Head of caudate nucleus (tissue), 42 donors: ENCODE measurements around the gene PRPH.

Experiments
- DNase-seq, 42 donors: peaks; one replicate each; pipeline versions ENCODE4 v3.0.0 to v3.0.0-alpha.2; 2020 to 2021; ENCODE audit warnings: mixed read lengths in 7 of 42
- intact Hi-C: fragments of 100-400 bp; cut with DNase I; formaldehyde crosslinking; loops from one replicate; pipeline ENCODE4 v1.15.0; 2022

PRPH gene

GRCh38 chr12:49340971-49341776 lies 46.2 kb downstream of the PRPH start:
- DNase-seq = peak in 1 of 42 donors; percentile 41
- intact Hi-C loops = no loop called here

- intact Hi-C loops = no loop called here
- peak in 2 of 42 donors; percentile 37 to 47 for DNase-seq
These were observed 46.8 kb downstream of the PRPH start for GRCh38 chr12:49341777-49342065.

- DNase-seq = peak; percentile 53 to 90 (median 78)
- intact Hi-C loops = no loop called here
These were observed 47.3 kb downstream of the PRPH start for GRCh38 chr12:49342066-49342913.

- intact Hi-C loops = no loop called here
These were observed 48.2 kb downstream of the PRPH start for GRCh38 chr12:49342914-49343731.

GRCh38 chr12:49344486-49345050 lies 49.6 kb downstream of the PRPH start:
- DNase-seq = peak in 6 of 42 donors; percentile 3 to 32 (median 18)
- intact Hi-C loops = no loop called here

More at GRCh38 chr12:49342914-49343731, 48.2 kb downstream of the PRPH start:
- DNase-seq = peak in 15 of 42 donors; percentile 7 to 61 (median 37)

- intact Hi-C loops = no loop called here
- peak in 15 of 42 donors; percentile 8 to 64 (median 40) for DNase-seq
These were observed 50.3 kb downstream of the PRPH start for GRCh38 chr12:49345051-49345824.

- intact Hi-C loops = no loop called here
- DNase-seq = peak in 8 of 42 donors; percentile 3 to 42 (median 14)
These were observed 51.1 kb downstream of the PRPH start for GRCh38 chr12:49345825-49346658.

GRCh38 chr12:49346659-49347310 lies 51.8 kb downstream of the PRPH start, which contains the start of gene DNAJC22:
DNAJC22 (plus strand) TSS chr12:49346888; CDS start chr12:49348873, 1,985 bp downstream.
- intact Hi-C loops = no loop called here

GRCh38 chr12:49347311-49348193 lies 52.6 kb downstream of the PRPH start:
- intact Hi-C loops = no loop called here
- DNase-seq = peak; percentile 82 to 96 (median 93)

More at GRCh38 chr12:49346659-49347310, 51.8 kb downstream of the PRPH start, which contains the start of gene DNAJC22:
- peak in 6 of 42 donors; percentile 12 to 47 (median 21) for DNase-seq
